ENCODE measurements around the gene PDE2A.

DNA sequence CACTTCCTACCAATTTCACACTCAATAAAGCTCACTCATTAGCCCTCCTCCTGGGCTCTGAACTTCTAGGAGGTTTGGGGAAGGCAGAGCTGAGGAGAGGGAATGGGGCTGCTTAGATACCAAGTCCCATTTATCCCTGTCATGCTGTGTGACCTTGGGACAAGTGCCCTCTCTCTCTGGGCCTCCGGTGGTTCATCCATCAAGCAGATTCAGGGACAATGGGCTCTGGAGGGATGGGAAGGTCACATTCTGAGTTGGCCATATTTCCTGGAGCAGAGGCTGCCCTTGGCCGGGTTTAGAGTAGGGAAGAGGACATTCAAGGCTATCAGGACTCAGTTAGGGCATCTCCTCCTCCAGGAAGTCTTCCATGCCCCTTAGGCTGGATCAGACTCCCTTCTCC is 66.7 kb downstream of the PDE2A start:
- TF ChIP-seq, protein P1, sequence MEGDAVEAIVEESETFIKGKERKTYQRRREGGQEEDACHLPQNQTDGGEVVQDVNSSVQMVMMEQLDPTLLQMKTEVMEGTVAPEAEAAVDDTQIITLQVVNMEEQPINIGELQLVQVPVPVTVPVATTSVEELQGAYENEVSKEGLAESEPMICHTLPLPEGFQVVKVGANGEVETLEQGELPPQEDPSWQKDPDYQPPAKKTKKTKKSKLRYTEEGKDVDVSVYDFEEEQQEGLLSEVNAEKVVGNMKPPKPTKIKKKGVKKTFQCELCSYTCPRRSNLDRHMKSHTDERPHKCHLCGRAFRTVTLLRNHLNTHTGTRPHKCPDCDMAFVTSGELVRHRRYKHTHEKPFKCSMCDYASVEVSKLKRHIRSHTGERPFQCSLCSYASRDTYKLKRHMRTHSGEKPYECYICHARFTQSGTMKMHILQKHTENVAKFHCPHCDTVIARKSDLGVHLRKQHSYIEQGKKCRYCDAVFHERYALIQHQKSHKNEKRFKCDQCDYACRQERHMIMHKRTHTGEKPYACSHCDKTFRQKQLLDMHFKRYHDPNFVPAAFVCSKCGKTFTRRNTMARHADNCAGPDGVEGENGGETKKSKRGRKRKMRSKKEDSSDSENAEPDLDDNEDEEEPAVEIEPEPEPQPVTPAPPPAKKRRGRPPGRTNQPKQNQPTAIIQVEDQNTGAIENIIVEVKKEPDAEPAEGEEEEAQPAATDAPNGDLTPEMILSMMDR (IDR thresholded peaks at IDR 0.05), result no peak
- TF ChIP-seq POLR2AphosphoS5 (IDR thresholded peaks at IDR 0.05), result no peak

All from upper lobe of left lung (tissue), 4 donors.